Measurements from ENCODE around the gene WNT5B. TPM values are rescaled to one million over a fixed set of nuclear protein-coding genes. Genes with fewer than 3 reads are reported as not detected.
A peak's percentile ranks its signal among the peaks of the same experiment; 100 is the strongest.

The WNT5B gene
- total and polyA plus RNA-seq, 3 experiments from 2014 or later = not detected

DNA sequence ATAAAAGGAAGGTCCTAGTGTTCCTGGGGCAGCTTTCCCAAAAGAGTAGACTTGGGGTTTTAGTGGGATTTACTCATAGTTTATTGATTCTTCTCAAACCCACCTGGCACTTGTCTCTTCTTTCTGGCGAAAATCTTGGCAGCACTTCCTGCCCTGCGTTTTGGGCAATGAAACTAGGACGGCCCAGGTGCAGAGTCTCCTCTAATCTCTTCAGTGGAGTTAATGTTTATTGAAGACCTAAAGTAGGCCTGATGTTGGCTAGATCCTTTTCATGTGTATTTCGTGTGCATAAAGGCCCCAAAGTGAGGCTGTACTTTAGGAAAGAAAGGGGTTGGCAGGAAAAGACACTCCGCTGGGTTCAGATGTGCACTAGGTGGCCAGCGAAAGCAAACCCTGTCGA, 5.1 kb downstream of the WNT5B start:
- Histone ChIP-seq H3K27me3 (ENCODE audit: insufficient read depth, low read length, poor library complexity, severe bottlenecking) (peaks cover 19% of the 10 kb centered on the region), H3K27ac (ENCODE audit: low read depth, low read length) (no peak overlapping the region), H3K4me3 (ENCODE audit: low read length) (no peak overlapping the region), H3K9me3 (ENCODE audit: low read length) (no peaks in the 10 kb centered on the region), H3K4me1 (ENCODE audit: insufficient read depth, low read length) (no peaks in the 10 kb centered on the region), H3K36me3 (ENCODE audit: insufficient read depth, low read length) (no peaks in the 10 kb centered on the region)
- no peaks in the 10 kb centered on the region for H3K9me3 Mint-ChIP-seq
- no peak overlapping the region for H3K27ac Mint-ChIP-seq
- H3K4me1 Mint-ChIP-seq = peaks cover 11 to 19% (median 14%) of the 10 kb centered on the region in 3 donors
- no peak overlapping the region for H3K4me3 Mint-ChIP-seq
- POLR2A ChIA-PET = no interaction called here
- H3K36me3 Mint-ChIP-seq = no peaks in the 10 kb centered on the region
- peaks cover 28 to 72% of the 10 kb centered on the region in 2 donors for H3K27me3 Mint-ChIP-seq
- DNase-seq = no peak
- CTCF ChIA-PET = interaction anchor here (0.8 to 5.0 kb wide), 15 partner anchors 10 to 516 kb away, joined by 3 to 59 read pairs (median 5); no protein-coding TSS in a partner anchor

DNA sequence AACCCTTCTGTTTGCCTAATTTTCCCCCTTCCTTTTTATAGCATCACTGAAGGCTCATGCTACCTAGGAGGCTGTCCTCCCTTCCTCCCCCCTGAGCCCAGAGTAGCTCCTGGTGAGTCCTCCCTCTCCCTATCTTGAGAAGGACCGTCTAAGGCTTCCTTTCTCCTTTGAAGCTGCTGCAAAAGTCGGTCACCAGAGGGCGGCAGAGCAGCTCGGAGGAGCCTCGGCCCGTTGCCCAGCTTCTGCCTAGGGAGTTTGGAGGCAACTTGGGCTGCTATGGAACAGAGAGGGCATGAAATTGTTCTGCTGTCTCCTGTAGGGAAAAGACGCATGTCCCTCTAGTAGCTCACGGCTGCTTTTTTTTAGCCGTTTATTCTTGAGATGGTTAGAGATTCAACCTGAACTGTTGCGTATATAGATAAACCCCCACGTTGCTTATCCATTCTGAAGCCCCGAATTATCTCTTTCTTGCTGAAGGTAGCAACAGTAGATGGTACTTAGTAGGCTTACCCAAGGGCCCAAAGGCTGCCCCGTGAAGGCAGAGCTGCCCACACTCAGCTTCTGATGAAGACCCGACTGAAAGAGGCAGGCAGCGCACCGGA, 5.7 kb downstream of the WNT5B start:
- Mint-ChIP-seq H3K27ac (no peak overlapping the region), H3K4me3 (no peak overlapping the region), H3K36me3 (no peaks in the 10 kb centered on the region), H3K9me3 (no peaks in the 10 kb centered on the region), H3K4me1 (peaks cover 6 to 14% (median 13%) of the 10 kb centered on the region in 3 donors), H3K27me3 (peaks cover 24 to 68% of the 10 kb centered on the region in 2 donors)
- no peaks in the 10 kb centered on the region for H3K9me3 ChIP-seq (ENCODE audit: low read length)
- H3K4me3 ChIP-seq (ENCODE audit: low read length) = no peak overlapping the region
- no peaks in the 10 kb centered on the region for H3K4me1 ChIP-seq (ENCODE audit: insufficient read depth, low read length)
- H3K27ac ChIP-seq (ENCODE audit: low read depth, low read length) = no peak overlapping the region
- POLR2A ChIA-PET = no interaction called here
- no peaks in the 10 kb centered on the region for H3K36me3 ChIP-seq (ENCODE audit: insufficient read depth, low read length)
- DNase-seq = peak; percentile 22 to 66 (median 40)
- CTCF ChIA-PET = interaction anchor here (0.7 to 5.0 kb wide), 19 partner anchors 9 to 517 kb away, joined by 3 to 59 read pairs (median 4); no protein-coding TSS in a partner anchor
- peaks cover 13% of the 10 kb centered on the region for H3K27me3 ChIP-seq (ENCODE audit: insufficient read depth, low read length, poor library complexity, severe bottlenecking)

DNA sequence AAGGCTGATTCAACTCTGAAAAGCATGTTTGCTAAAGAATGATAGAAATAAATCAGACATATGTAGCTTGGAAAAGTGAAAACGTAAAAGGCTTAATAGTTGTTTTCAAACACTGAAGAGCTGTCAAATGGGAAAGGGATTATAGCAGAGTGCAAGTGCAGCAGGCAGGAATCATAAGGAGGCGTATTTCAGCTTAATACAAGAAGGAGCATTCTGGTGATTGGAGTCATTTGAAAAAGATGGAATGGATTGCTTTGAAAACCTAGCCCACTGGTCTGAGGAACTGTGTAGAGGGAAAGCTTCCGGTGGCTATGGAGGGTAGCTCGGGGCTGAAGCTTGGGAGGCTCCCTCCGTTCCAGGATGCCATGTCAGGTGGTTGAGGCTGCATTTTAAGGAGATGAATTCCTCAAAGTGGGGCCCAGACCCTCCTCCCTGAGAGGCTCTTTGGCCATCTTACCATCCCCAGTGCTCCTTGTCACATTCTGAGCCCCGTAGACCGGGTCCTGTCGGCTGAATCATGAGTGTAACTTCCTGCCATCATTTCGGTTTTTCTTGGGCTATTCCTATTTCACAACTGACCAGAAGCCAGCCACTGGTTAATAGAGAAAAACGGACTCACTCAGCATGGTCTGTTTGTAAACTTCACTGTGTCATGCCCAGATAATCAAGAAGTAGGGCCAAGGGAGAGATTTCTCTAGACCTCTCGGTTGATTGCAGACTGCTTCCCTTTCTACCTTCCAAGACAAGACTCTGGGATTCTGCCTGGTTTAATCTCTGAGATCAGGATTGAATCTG, 6.5 kb downstream of the WNT5B start:
- ChIA-PET CTCF (interaction anchor here (0.7 to 5.0 kb wide), 18 partner anchors 8 to 517 kb away, joined by 3 to 59 read pairs (median 4); no protein-coding TSS in a partner anchor), POLR2A (no interaction called here)
- Histone ChIP-seq H3K36me3 (ENCODE audit: insufficient read depth, low read length) (no peaks in the 10 kb centered on the region), H3K27ac (ENCODE audit: low read depth, low read length) (no peak overlapping the region), H3K4me1 (ENCODE audit: insufficient read depth, low read length) (no peaks in the 10 kb centered on the region), H3K27me3 (ENCODE audit: insufficient read depth, low read length, poor library complexity, severe bottlenecking) (peaks cover 8% of the 10 kb centered on the region), H3K9me3 (ENCODE audit: low read length) (no peaks in the 10 kb centered on the region), H3K4me3 (ENCODE audit: low read length) (no peak overlapping the region)
- H3K27me3 Mint-ChIP-seq = peaks cover 24 to 66% of the 10 kb centered on the region in 2 donors
- no peaks in the 10 kb centered on the region for H3K36me3 Mint-ChIP-seq
- H3K9me3 Mint-ChIP-seq = no peaks in the 10 kb centered on the region
- H3K4me1 Mint-ChIP-seq = peaks cover 4 to 12% (median 9%) of the 10 kb centered on the region in 3 donors
- H3K27ac Mint-ChIP-seq = no peak overlapping the region
- no peak for DNase-seq
- no peak overlapping the region for H3K4me3 Mint-ChIP-seq

DNA sequence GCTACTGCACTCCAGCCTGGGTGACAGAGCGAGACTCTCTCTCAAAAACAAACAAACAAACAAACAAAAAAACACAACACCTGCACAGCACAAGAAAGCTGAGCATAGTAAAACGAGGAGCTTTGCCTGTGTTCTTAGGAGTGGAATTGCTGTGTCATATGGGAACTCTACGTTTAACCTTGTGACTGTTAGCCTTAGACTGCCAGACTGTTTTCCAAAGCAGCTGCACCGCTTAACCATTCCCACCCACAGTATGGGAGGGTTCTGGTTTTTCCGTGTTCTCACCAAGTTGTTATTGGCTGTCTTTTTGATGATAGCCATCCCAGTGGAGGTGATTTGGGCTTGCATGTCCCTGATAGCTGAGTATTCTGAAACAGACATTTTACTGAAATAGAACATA, 9.2 kb downstream of the WNT5B start:
- H3K27ac ChIP-seq (ENCODE audit: low read depth, low read length) = no peak overlapping the region
- no peaks in the 10 kb centered on the region for H3K4me1 Mint-ChIP-seq
- no peaks in the 10 kb centered on the region for H3K9me3 ChIP-seq (ENCODE audit: low read length)
- no peak overlapping the region for H3K27ac Mint-ChIP-seq
- DNase-seq = no peak
- no peaks in the 10 kb centered on the region for H3K36me3 ChIP-seq (ENCODE audit: insufficient read depth, low read length)
- CTCF ChIA-PET = interaction anchor here (0.7 to 5.0 kb wide), 2 partner anchors 154 to 302 kb away, joined by 3 to 59 read pairs; no protein-coding TSS in a partner anchor
- POLR2A ChIA-PET = no interaction called here
- no peaks in the 10 kb centered on the region for H3K27me3 ChIP-seq (ENCODE audit: insufficient read depth, low read length, poor library complexity, severe bottlenecking)
- H3K4me3 Mint-ChIP-seq = peak overlapping the region in 1 of 7 donors; percentile 59
- no peak overlapping the region for H3K4me3 ChIP-seq (ENCODE audit: low read length)
- no peaks in the 10 kb centered on the region for H3K9me3 Mint-ChIP-seq
- H3K36me3 Mint-ChIP-seq = no peaks in the 10 kb centered on the region
- H3K27me3 Mint-ChIP-seq = peaks cover 10 to 39% of the 10 kb centered on the region in 2 donors
- H3K4me1 ChIP-seq (ENCODE audit: insufficient read depth, low read length) = no peaks in the 10 kb centered on the region

DNA sequence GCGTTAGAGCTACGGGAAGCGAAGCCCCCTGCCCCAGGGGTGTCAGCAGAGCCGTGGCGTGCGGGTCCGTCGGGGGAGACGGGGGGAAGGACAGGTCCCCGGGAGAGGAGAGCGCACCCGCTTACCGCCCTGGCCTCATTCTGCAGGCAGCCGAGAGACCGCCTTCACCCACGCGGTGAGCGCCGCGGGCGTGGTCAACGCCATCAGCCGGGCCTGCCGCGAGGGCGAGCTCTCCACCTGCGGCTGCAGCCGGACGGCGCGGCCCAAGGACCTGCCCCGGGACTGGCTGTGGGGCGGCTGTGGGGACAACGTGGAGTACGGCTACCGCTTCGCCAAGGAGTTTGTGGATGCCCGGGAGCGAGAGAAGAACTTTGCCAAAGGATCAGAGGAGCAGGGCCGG, 10.5 kb downstream of the WNT5B start:
- Histone ChIP-seq H3K4me3 (ENCODE audit: low read length) (no peak overlapping the region), H3K27me3 (ENCODE audit: insufficient read depth, low read length, poor library complexity, severe bottlenecking) (no peaks in the 10 kb centered on the region), H3K4me1 (ENCODE audit: insufficient read depth, low read length) (no peaks in the 10 kb centered on the region), H3K36me3 (ENCODE audit: insufficient read depth, low read length) (no peaks in the 10 kb centered on the region), H3K9me3 (ENCODE audit: low read length) (no peaks in the 10 kb centered on the region), H3K27ac (ENCODE audit: low read depth, low read length) (no peak overlapping the region)
- CTCF ChIA-PET = interaction anchor here (1.4 kb wide), 1 partner anchor 8 kb away, joined by 5 read pairs; no protein-coding TSS in a partner anchor
- H3K27me3 Mint-ChIP-seq = peaks cover 7 to 28% of the 10 kb centered on the region in 2 donors
- no peaks in the 10 kb centered on the region for H3K36me3 Mint-ChIP-seq
- no peak for DNase-seq
- H3K4me3 Mint-ChIP-seq = no peak overlapping the region
- H3K9me3 Mint-ChIP-seq = no peaks in the 10 kb centered on the region
- POLR2A ChIA-PET = no interaction called here
- H3K4me1 Mint-ChIP-seq = no peaks in the 10 kb centered on the region
- no peak overlapping the region for H3K27ac Mint-ChIP-seq

DNA sequence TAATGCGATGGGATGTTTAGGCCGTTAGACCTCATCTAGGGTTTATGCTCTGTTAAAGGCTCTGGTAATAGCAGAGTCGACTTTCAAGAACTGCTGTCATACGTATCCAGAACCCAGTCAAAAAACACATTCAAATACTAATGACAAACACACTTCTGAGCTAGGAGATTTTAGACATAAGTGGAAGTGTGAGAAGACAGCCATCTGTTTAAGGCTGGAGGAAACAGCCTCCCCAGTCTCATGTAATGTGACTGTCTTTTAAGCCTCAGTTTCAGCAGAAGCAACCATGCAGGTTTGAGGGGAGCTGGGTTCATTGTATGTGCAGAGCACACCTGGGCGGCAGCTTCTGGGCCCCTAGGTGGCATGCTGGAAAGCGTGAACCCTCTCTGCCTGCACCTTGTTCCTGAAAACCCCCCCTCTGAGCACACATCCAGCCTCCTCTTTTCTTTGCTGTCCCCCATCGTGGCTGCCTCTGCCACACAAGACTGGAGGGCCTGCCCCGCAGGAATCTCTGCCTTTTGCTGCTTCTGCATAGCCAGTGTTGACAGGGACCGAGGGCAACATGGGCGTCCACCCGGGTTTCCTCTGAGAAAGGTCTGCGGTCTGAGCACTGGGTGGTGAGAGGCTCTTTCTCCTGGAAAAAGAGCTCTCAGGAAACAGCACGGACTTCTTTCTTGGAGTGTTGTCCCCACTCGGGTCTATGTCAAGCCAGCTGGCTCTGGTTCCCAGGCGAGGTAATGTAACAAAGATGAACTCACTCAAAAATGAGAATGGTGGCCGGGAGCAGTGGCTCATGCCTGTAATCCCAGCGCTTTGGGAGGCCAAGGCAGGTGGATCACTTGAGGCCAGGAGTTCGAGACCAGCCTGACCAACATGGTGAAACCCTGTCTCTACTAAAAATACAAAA, 11.6 kb downstream of the WNT5B start:
- Histone ChIP-seq H3K36me3 (ENCODE audit: insufficient read depth, low read length) (no peaks in the 10 kb centered on the region), H3K4me1 (ENCODE audit: insufficient read depth, low read length) (no peaks in the 10 kb centered on the region), H3K27ac (ENCODE audit: low read depth, low read length) (no peak overlapping the region), H3K9me3 (ENCODE audit: low read length) (no peaks in the 10 kb centered on the region), H3K4me3 (ENCODE audit: low read length) (no peak overlapping the region), H3K27me3 (ENCODE audit: insufficient read depth, low read length, poor library complexity, severe bottlenecking) (no peaks in the 10 kb centered on the region)
- Mint-ChIP-seq H3K4me1 (no peaks in the 10 kb centered on the region), H3K27me3 (peaks cover 2 to 18% of the 10 kb centered on the region in 2 donors), H3K36me3 (no peaks in the 10 kb centered on the region), H3K4me3 (no peak overlapping the region), H3K9me3 (no peaks in the 10 kb centered on the region), H3K27ac (no peak overlapping the region)
- POLR2A ChIA-PET = interaction anchor here (0.5 kb wide), 1 partner anchor 13 kb away, joined by 3 read pairs; no protein-coding TSS in a partner anchor
- CTCF ChIA-PET = interaction anchor here (0.9 to 1.4 kb wide), 2 partner anchors 9 to 11 kb away, joined by 3 to 5 read pairs; no protein-coding TSS in a partner anchor
- no peak for DNase-seq

DNA sequence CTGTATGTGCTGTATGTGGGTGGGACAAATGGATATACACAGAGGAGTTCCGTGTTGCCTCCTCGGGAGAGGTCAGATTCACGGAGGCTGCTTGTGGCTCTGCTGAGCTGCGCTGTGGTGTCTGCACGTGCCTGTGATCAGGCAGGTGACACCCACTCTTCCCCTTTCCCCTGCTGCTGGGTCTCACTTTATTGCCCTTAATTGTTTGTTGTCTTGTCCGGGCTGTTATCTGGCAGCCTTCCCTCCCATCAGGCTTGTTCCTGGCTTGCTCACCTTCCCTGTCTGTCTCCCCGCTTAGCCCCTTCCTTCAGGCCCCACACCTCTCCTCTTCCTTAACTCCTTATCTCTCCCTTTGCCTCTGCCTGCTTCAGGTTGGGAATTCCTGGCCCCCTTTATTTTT, 13.5 kb downstream of the WNT5B start:
- no peaks in the 10 kb centered on the region for H3K36me3 ChIP-seq (ENCODE audit: insufficient read depth, low read length)
- ChIA-PET CTCF (interaction anchor here (1.2 to 2.1 kb wide), 2 partner anchors 8 to 12 kb away, joined by 3 to 8 read pairs; no protein-coding TSS in a partner anchor), POLR2A (no interaction called here)
- H3K4me1 ChIP-seq (ENCODE audit: insufficient read depth, low read length) = no peaks in the 10 kb centered on the region
- peaks cover 2 to 9% of the 10 kb centered on the region in 2 donors for H3K27me3 Mint-ChIP-seq
- H3K27me3 ChIP-seq (ENCODE audit: insufficient read depth, low read length, poor library complexity, severe bottlenecking) = no peaks in the 10 kb centered on the region
- no peak overlapping the region for H3K27ac ChIP-seq (ENCODE audit: low read depth, low read length)
- H3K36me3 Mint-ChIP-seq = no peaks in the 10 kb centered on the region
- H3K9me3 ChIP-seq (ENCODE audit: low read length) = no peaks in the 10 kb centered on the region
- peaks cover 0 to 4% (median 0%) of the 10 kb centered on the region in 3 donors for H3K4me1 Mint-ChIP-seq
- no peak overlapping the region for H3K27ac Mint-ChIP-seq
- H3K4me3 ChIP-seq (ENCODE audit: low read length) = no peak overlapping the region
- no peak for DNase-seq
- H3K4me3 Mint-ChIP-seq = no peak overlapping the region
- no peaks in the 10 kb centered on the region for H3K9me3 Mint-ChIP-seq

Measured in CD8-positive, alpha-beta memory T cell (primary cell).